ENCODE measurements around the gene HEXD.

- no peak for TF ChIP-seq YY1 (IDR thresholded peaks at IDR 0.05; ENCODE audit: insufficient read depth, insufficient read length)
- TF ChIP-seq ZNF274 (IDR thresholded peaks at IDR 0.05; ENCODE audit: low read depth, low read length) = no peak
Observed at GRCh38 chr17:82487910-82488309, 69.8 kb downstream of the HEXD start.

Data from NT2/D1 (cell line).